Esophagus squamous epithelium (tissue), 4 donors: Measurements from ENCODE around the gene TMCC2.

Source experiments
- POLR2A ChIP-seq, 4 donors: fragments of 450-650 bp; IDR thresholded peaks; one replicate each; pipeline ENCODE4 v1.6.1; 2017; ENCODE audit warnings: antibody characterized with exemption in 4 of 4, mild to moderate bottlenecking in 4 of 4, moderate library complexity in 3 of 4
- TF ChIP-seq, protein P1 (sequence below), 6 experiments: fragments of 450-650 bp in 4 of 6; fragments of 200-600 bp in 2 of 6; sonication (generic) in 2 of 6; IDR thresholded peaks; one replicate each; pipeline ENCODE4 v1.5.1; 2016 to 2019; ENCODE audit warnings: antibody characterized with exemption in 6 of 6, mild to moderate bottlenecking in 4 of 6, moderate library complexity in 4 of 6

DNA sequence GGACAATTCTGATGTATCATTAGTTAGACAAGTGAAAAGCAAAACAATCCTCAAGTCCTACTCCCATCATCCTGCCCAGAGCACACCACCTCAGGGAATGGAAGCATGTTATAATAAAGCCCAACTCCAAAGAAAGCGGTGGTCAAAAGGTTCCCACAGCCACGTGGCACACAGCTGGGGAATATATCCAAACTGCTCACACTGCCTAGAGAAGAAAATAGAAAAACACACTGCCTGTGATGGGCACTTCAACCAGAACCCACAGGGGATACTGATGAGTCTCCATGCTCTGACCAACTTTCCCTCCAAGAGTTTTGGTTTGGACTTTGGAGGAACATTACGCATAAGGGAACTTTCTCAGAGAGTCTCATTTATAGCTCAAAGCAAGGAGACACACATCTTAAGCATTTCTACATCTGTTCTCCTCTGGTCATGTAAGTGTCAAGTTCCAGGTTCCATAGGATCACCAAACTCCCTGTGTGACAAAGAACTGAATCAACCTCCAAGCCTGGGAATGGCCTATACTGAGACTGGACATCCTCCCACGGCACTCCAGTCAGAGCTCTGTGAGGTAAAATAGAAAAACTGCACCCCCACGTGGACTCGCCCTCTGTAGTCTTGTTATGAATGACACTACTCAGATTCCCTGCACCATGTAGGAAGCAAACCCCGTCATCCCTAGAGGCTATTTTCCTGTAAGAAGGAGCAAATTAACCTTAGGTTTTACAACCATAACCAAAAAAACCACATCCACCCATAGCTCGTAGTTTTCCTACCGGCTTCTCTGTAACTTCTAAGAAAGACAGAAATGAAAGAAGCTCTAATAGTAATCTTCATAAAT is 28.4 kb upstream of the TMCC2 start:
- TF ChIP-seq, protein P1, sequence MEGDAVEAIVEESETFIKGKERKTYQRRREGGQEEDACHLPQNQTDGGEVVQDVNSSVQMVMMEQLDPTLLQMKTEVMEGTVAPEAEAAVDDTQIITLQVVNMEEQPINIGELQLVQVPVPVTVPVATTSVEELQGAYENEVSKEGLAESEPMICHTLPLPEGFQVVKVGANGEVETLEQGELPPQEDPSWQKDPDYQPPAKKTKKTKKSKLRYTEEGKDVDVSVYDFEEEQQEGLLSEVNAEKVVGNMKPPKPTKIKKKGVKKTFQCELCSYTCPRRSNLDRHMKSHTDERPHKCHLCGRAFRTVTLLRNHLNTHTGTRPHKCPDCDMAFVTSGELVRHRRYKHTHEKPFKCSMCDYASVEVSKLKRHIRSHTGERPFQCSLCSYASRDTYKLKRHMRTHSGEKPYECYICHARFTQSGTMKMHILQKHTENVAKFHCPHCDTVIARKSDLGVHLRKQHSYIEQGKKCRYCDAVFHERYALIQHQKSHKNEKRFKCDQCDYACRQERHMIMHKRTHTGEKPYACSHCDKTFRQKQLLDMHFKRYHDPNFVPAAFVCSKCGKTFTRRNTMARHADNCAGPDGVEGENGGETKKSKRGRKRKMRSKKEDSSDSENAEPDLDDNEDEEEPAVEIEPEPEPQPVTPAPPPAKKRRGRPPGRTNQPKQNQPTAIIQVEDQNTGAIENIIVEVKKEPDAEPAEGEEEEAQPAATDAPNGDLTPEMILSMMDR (IDR thresholded peaks at IDR 0.05), result no peak
- TF ChIP-seq POLR2A (IDR thresholded peaks at IDR 0.05), result no peak
